HepG2 (cell line): ENCODE measurements around the gene ANG. TPM values are rescaled to one million over a fixed set of nuclear protein-coding genes. Genes with fewer than 3 reads are reported as not detected.
A peak's percentile ranks its signal among the peaks of the same experiment; 100 is the strongest.

Experiments used
- BRD4 ChIP-seq: sonication (generic); formaldehyde crosslinking; IDR thresholded peaks from 2 replicates; pipeline ENCODE4 v1.4.0; 2020; ENCODE audit warnings: missing genetic modification reagents
- NFE2L1 ChIP-seq: sonication (generic); formaldehyde crosslinking; IDR thresholded peaks from 2 replicates; pipeline ENCODE4 v1.4.0; 2020; ENCODE audit warnings: missing genetic modification reagents, mild to moderate bottlenecking, borderline replicate concordance
- PHF21A ChIP-seq: sonication (generic); formaldehyde crosslinking; IDR thresholded peaks from 2 replicates; pipeline ENCODE4 v1.5.0; 2020; ENCODE audit warnings: mild to moderate bottlenecking, missing genetic modification reagents
- PPARG ChIP-seq: conservative IDR thresholded peaks from 2 replicates; pipeline ENCODE4 v1.6.1; 2016; ENCODE audit warnings: missing biosample characterization, missing genetic modification reagents
- UBTF ChIP-seq: sonication (generic); formaldehyde crosslinking; IDR thresholded peaks from 2 replicates; pipeline ENCODE4 v1.4.0; 2020; ENCODE audit warnings: mild to moderate bottlenecking, missing genetic modification reagents
- USF2 ChIP-seq, 2 experiments: sonication (generic) in 1 of 2; formaldehyde crosslinking in 1 of 2; IDR thresholded peaks; 2 replicates each; pipeline versions ENCODE4 v1.5.1 to v1.6.1; 2011 to 2020; ENCODE audit warnings: borderline replicate concordance in 1 of 2, low read depth in 1 of 2, low read length in 1 of 2, mild to moderate bottlenecking in 1 of 2, missing genetic modification reagents in 1 of 2, moderate library complexity in 1 of 2
- polyA plus RNA-seq, 8 experiments: library from polyadenylated mRNA; depleted of rRNA in 3 of 8; stranded (reverse) in 7 of 8; unstranded in 1 of 8; fragments of >200 nt; fragmentation: Illumina TruSeq in 4 of 8; extraction: Trizol in 4 of 8; gene quantifications; 2 replicates each; pipeline versions ENCODE4 v1.2.1 to v1.2.3, GENCODE V29; 2011 to 2016; ENCODE audit warnings: low read depth in 4 of 8, missing spikeins in 1 of 8, mixed read lengths in 1 of 8; ENCODE audit not compliant: insufficient read depth in 1 of 8
- total RNA-seq, 5 experiments: library from RNA; depleted of rRNA; stranded (reverse); fragments of >200 nt; fragmentation: Illumina TruSeq; extraction: Trizol; gene quantifications; 2 replicates each; pipeline ENCODE4 v1.2.3, GENCODE V29; 2016; ENCODE audit warnings: low read depth in 1 of 5
- TF ChIP-seq, protein P1 (sequence below): sonication (generic); formaldehyde crosslinking; conservative IDR thresholded peaks from 2 replicates; pipeline ENCODE4 v1.4.0; 2020; ENCODE audit warnings: missing genetic modification reagents
- TF ChIP-seq, protein P2 (sequence below): sonication (generic); formaldehyde crosslinking; IDR thresholded peaks from 2 replicates; pipeline ENCODE4 v1.4.0; 2020; ENCODE audit warnings: missing genetic modification reagents, borderline replicate concordance
- TF ChIP-seq, protein P3 (sequence below): sonication (generic); formaldehyde crosslinking; IDR thresholded peaks from 2 replicates; pipeline ENCODE4 v1.4.0; 2020; ENCODE audit warnings: mild to moderate bottlenecking, missing genetic modification reagents
- TF ChIP-seq, protein P4 (sequence below): sonication (generic); formaldehyde crosslinking; IDR thresholded peaks from 2 replicates; pipeline ENCODE4 v1.8.1; 2023; ENCODE audit warnings: mild to moderate bottlenecking, missing genetic modification reagents
- TF ChIP-seq, protein P5 (sequence below): sonication (generic); formaldehyde crosslinking; IDR thresholded peaks from 2 replicates; pipeline ENCODE4 v1.5.0; 2020; ENCODE audit warnings: mild to moderate bottlenecking, missing genetic modification reagents

ANG gene
- total and polyA plus RNA-seq, 2 of the 13 experiments (the other 11 are each of a cell fraction or from before 2014, with no cell fraction given): 83.6 to 401 TPM

DNA sequence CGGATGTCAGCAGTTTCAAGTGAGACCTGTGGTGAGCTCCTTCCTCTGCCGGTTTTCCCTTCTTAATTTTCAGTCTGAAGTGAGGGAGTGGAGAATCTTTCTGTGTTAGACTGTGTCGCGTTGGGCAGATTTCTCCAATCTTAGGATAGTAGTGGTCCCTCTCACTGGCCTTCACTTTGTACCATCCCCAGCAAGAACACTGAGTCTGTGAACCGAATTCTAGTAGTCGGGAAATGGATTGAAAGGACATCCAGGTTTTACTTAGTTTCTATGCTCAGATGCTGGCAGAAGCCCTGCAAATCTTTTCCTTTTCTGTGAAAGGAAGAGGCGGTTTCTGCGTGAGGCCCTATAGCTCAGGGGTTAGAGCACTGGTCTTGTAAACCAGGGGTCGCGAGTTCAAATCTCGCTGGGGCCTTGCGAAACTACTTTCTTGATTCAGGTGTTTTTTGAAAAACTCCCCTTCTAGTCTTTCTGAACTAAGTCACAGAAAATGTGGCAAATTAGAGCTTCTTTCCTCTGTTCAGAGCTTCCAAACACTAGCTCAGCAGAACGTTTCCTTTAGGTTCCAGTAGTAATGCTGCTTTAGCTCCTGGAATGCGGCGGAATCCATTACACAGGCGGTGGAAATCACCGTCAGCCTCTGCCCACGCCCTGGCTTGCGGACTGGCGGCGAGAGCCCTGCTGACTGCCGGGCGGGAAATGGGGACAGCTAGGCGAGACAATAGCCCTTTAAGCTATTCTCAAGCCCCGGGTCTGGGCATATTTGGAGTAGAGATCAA, 7.0 kb upstream of the ANG start (continued):
- TF ChIP-seq, protein P1, sequence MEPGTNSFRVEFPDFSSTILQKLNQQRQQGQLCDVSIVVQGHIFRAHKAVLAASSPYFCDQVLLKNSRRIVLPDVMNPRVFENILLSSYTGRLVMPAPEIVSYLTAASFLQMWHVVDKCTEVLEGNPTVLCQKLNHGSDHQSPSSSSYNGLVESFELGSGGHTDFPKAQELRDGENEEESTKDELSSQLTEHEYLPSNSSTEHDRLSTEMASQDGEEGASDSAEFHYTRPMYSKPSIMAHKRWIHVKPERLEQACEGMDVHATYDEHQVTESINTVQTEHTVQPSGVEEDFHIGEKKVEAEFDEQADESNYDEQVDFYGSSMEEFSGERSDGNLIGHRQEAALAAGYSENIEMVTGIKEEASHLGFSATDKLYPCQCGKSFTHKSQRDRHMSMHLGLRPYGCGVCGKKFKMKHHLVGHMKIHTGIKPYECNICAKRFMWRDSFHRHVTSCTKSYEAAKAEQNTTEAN (CRISPR knock-in tag): no peak; the same call in 1 of the 2 replicates
- TF ChIP-seq PPARG (CRISPR knock-in tag) (peak; percentile 22), NFE2L1 (CRISPR knock-in tag) (no peak), PHF21A (CRISPR knock-in tag) (peak; percentile 72), UBTF (no peak; the same call in none of the 2 replicates), BRD4 (CRISPR knock-in tag) (peak; percentile 47), USF2 (IDR thresholded peaks at IDR 0.05; ENCODE audit: low read depth, low read length) (no peak), USF2 (CRISPR knock-in tag; IDR thresholded peaks at IDR 0.05; ENCODE audit: borderline replicate concordance) (no peak)
- TF ChIP-seq, protein P2, sequence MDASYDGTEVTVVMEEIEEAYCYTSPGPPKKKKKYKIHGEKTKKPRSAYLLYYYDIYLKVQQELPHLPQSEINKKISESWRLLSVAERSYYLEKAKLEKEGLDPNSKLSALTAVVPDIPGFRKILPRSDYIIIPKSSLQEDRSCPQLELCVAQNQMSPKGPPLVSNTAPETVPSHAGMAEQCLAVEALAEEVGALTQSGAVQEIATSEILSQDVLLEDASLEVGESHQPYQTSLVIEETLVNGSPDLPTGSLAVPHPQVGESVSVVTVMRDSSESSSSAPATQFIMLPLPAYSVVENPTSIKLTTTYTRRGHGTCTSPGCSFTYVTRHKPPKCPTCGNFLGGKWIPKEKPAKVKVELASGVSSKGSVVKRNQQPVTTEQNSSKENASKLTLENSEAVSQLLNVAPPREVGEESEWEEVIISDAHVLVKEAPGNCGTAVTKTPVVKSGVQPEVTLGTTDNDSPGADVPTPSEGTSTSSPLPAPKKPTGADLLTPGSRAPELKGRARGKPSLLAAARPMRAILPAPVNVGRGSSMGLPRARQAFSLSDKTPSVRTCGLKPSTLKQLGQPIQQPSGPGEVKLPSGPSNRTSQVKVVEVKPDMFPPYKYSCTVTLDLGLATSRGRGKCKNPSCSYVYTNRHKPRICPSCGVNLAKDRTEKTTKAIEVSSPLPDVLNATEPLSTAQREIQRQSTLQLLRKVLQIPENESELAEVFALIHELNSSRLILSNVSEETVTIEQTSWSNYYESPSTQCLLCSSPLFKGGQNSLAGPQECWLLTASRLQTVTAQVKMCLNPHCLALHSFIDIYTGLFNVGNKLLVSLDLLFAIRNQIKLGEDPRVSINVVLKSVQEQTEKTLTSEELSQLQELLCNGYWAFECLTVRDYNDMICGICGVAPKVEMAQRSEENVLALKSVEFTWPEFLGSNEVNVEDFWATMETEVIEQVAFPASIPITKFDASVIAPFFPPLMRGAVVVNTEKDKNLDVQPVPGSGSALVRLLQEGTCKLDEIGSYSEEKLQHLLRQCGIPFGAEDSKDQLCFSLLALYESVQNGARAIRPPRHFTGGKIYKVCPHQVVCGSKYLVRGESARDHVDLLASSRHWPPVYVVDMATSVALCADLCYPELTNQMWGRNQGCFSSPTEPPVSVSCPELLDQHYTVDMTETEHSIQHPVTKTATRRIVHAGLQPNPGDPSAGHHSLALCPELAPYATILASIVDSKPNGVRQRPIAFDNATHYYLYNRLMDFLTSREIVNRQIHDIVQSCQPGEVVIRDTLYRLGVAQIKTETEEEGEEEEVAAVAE (CRISPR knock-in tag): no peak
- TF ChIP-seq, protein P3, sequence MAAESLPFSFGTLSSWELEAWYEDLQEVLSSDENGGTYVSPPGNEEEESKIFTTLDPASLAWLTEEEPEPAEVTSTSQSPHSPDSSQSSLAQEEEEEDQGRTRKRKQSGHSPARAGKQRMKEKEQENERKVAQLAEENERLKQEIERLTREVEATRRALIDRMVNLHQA (CRISPR knock-in tag): no peak
- TF ChIP-seq, protein P4, sequence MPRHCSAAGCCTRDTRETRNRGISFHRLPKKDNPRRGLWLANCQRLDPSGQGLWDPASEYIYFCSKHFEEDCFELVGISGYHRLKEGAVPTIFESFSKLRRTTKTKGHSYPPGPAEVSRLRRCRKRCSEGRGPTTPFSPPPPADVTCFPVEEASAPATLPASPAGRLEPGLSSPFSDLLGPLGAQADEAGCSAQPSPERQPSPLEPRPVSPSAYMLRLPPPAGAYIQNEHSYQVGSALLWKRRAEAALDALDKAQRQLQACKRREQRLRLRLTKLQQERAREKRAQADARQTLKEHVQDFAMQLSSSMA (CRISPR knock-in tag): no peak
- TF ChIP-seq, protein P5, sequence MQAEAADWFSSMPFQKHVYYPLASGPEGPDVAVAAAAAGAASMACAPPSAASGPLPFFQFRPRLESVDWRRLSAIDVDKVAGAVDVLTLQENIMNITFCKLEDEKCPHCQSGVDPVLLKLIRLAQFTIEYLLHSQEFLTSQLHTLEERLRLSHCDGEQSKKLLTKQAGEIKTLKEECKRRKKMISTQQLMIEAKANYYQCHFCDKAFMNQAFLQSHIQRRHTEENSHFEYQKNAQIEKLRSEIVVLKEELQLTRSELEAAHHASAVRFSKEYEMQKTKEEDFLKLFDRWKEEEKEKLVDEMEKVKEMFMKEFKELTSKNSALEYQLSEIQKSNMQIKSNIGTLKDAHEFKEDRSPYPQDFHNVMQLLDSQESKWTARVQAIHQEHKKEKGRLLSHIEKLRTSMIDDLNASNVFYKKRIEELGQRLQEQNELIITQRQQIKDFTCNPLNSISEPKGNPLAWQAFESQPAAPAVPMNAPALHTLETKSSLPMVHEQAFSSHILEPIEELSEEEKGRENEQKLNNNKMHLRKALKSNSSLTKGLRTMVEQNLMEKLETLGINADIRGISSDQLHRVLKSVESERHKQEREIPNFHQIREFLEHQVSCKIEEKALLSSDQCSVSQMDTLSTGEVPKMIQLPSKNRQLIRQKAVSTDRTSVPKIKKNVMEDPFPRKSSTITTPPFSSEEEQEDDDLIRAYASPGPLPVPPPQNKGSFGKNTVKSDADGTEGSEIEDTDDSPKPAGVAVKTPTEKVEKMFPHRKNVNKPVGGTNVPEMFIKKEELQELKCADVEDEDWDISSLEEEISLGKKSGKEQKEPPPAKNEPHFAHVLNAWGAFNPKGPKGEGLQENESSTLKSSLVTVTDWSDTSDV (CRISPR knock-in tag): peak; percentile 39; the same call in 1 of the 2 replicates
